Activated CD4-positive, alpha-beta T cell treated with anti-CD3 and anti-CD28 coated beads, Interleukin-2, amount 10 ng/mL, durations not matched to agents 7 days and 5 days (primary cell): ENCODE measurements around the gene ITGA5. TPM values are rescaled to one million over a fixed set of nuclear protein-coding genes. Genes with fewer than 3 reads are reported as not detected.

ENCODE experiments used
- CTCF ChIA-PET: fragments of 350-600 bp; sonication (Branson Sonifier 250); formaldehyde crosslinking; loops from one replicate; lab custom pipeline; 2021; ENCODE audit warnings: antibody characterized with exemption; lab: Charles Lee
- POLR2A ChIA-PET: fragments of 350-600 bp; sonication (Branson Sonifier 250); formaldehyde crosslinking; loops from one replicate; lab custom pipeline; 2021; ENCODE audit warnings: antibody characterized with exemption; lab: Charles Lee
- DNase-seq: peaks from one replicate; pipeline ENCODE4 v3.0.0-alpha.2; 2020
- H3K27ac Mint-ChIP-seq: one replicate; pipeline ENCODE4 v1.8.0; 2021; ENCODE audit warnings: mild to moderate bottlenecking, moderate library complexity, mixed read lengths
- H3K27me3 Mint-ChIP-seq: one replicate; pipeline ENCODE4 v1.8.0; 2021; ENCODE audit warnings: mixed read lengths
- H3K36me3 Mint-ChIP-seq: one replicate; pipeline ENCODE4 v1.8.0; 2021; ENCODE audit warnings: low read depth, mixed read lengths
- H3K4me1 Mint-ChIP-seq: one replicate; pipeline ENCODE4 v1.8.0; 2021; ENCODE audit warnings: mixed read lengths
- H3K4me3 Mint-ChIP-seq: one replicate; pipeline ENCODE4 v1.8.0; 2021; ENCODE audit warnings: mild to moderate bottlenecking, moderate library complexity, mixed read lengths
- H3K9me3 Mint-ChIP-seq: one replicate; pipeline ENCODE4 v1.8.0; 2021; ENCODE audit warnings: mixed read lengths
- total RNA-seq, 2 experiments: library from RNA; stranded (reverse); gene quantifications; one replicate each; pipeline ENCODE4 v1.2.3, GENCODE V29; 2021

The ITGA5 gene
- total RNA-seq, 2 experiments from 2014 or later: 83.5 to 88.7 TPM

DNA sequence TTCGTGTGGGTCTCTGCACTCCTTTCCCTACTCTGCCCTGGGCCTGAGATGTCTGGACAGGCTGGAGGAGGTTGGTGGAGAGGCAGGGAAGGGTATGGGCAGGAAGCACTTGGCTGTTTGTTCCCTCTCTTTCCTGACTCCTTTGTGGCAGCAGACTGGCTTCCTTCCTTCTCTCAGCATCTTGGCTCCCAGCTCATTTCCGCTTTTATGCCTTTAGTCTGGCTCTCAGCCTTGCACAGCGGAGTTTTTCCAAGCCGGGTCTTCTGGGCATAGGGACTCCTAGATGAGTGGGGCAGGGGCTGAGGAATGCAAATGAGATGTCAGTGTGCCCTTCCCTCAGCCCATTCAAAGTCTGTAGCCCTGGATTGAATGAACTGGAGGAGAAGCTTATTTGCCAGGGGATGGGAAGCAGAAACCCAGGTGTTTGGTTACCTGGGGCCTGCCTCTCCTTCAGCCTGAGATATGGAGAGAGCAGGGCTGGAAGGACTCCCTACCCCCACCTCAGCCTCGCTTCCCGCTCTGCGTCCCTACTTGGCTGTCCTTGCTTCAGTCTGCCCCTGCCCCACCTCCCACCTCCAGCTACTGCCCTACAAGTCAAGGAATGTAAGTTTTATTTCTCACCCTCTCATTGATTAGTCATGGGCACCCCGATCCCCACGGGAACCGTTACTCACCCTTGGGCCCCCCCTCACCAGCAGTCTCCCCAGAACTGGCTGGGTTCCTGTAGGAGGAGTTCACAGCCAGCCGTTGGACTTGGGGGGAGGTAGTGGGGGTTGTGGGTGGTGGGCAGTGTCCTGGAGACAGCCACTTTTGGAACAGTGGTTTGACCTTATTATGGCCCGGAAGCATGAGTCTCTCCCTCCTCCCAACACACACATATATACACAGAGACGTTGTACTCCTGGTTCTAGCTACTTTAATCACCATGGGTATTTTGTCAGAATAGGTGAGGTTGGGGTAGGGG lies 9.3 kb upstream of the ITGA5 start:
- Mint-ChIP-seq H3K36me3 (no peaks in the 10 kb centered on the region), H3K9me3 (no peaks in the 10 kb centered on the region), H3K4me3 (no peak overlapping the region), H3K27me3 (peaks cover 45% of the 10 kb centered on the region), H3K27ac (no peak overlapping the region), H3K4me1 (peaks cover 41% of the 10 kb centered on the region)
- no peak for DNase-seq
- ChIA-PET POLR2A (no interaction called here), CTCF (interaction anchor here (0.8 to 4.5 kb wide), 10 partner anchors 9 to 120 kb away, joined by 3 to 25 read pairs (median 4); no protein-coding TSS in a partner anchor)

DNA sequence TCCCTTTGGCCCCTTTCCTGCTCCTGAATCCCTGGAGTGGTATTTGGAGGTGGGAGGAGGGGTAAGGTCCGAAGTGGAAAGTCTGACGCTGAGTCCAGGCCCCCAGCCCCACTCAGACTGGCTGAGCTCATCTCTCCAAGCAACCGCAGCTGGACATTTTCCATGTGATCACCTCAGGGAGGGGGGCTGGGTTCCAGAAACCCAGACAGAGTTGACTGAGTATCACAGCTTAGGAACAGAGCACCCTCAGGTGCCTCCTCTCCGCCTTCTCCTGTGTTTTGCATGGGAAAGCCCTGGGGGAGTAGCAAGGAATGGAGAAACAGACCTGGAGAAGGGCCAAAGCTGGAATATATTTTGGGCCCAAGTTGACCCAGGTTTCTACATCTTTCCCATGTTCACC lies 8.0 kb upstream of the ITGA5 start:
- H3K27ac Mint-ChIP-seq: no peak overlapping the region
- no peaks in the 10 kb centered on the region for H3K36me3 Mint-ChIP-seq
- ChIA-PET POLR2A (no interaction called here), CTCF (interaction anchor here (0.7 to 4.5 kb wide), 5 partner anchors 9 to 36 kb away, joined by 3 to 25 read pairs (median 3); no protein-coding TSS in a partner anchor)
- H3K27me3 Mint-ChIP-seq: peaks cover 57% of the 10 kb centered on the region
- H3K9me3 Mint-ChIP-seq: no peaks in the 10 kb centered on the region
- DNase-seq: no peak
- H3K4me1 Mint-ChIP-seq: peaks cover 29% of the 10 kb centered on the region
- no peak overlapping the region for H3K4me3 Mint-ChIP-seq

DNA sequence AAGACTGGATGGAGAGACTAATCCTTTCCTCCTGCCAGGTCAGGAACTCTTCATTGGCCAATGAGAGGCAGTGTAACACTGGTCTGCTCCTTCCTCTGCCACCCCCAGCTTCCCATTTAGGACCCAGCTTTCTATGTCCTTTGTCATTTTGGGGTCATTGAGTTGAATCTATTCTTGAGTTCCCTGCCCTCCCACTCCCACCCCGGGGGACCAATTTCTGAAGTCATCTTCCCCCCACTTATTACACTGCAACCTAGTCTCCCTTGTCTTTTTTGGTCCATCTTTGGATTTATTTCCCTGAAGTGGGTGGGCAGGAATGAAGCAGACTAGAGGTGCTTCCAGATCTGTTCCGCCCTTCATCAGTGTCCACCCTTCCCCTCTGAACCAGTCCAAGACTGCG lies 7.6 kb upstream of the ITGA5 start:
- Mint-ChIP-seq H3K4me1 (peaks cover 29% of the 10 kb centered on the region), H3K27me3 (peaks cover 60% of the 10 kb centered on the region), H3K36me3 (no peaks in the 10 kb centered on the region), H3K4me3 (no peak overlapping the region), H3K27ac (no peak overlapping the region), H3K9me3 (no peaks in the 10 kb centered on the region)
- no peak for DNase-seq
- POLR2A ChIA-PET: no interaction called here
- CTCF ChIA-PET: interaction anchor here (0.7 to 2.7 kb wide), 3 partner anchors 9 to 27 kb away, joined by 3 to 12 read pairs (median 3); no protein-coding TSS in a partner anchor

DNA sequence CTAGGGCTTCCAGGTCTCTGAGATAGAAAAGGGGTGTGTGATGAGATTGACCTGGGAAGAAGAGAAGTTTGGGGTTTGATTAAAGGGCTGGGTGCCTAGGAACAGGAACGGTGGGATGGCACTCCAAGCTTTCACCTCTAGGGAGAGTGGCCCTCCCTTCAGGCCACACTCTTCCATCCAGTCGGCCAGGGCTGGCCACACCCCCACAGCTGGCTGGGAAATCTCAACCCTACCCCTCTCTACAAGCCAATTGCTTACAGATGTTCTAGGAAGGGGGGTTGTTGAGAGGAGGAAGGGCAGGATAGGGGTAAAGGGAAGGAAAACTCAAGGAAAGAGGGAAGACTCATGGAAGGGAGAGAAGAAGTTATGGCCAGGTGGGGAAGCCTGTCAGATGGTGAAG lies 6.6 kb upstream of the ITGA5 start:
- H3K9me3 Mint-ChIP-seq: no peaks in the 10 kb centered on the region
- no peaks in the 10 kb centered on the region for H3K36me3 Mint-ChIP-seq
- H3K4me3 Mint-ChIP-seq: no peak overlapping the region
- H3K27ac Mint-ChIP-seq: no peak overlapping the region
- peaks cover 31% of the 10 kb centered on the region for H3K4me1 Mint-ChIP-seq
- ChIA-PET POLR2A (no interaction called here), CTCF (interaction anchor here (0.6 to 2.2 kb wide), 2 partner anchors 11 to 134 kb away, joined by 3 to 10 read pairs; no protein-coding TSS in a partner anchor)
- H3K27me3 Mint-ChIP-seq: peaks cover 63% of the 10 kb centered on the region
- no peak for DNase-seq

DNA sequence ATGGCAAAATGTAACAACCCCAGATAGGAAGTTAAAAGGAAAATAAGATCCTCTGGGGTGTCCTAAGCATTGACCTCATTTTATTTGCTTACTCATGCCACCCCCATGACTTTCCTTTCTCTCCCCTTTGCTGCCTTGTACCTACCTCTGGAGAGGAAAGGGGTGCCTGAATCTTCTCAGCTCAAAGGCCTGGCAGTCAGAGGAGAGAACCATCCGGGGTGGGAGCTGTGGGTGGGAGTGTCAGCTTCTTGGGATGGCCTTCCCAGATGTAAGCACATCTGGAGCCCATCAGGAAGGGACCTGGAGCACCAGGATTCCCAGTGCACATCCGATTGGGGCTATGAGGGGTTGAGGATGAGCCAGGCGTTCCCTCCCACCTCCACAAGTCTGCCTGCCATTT lies 5.2 kb upstream of the ITGA5 start:
- no peak overlapping the region for H3K4me3 Mint-ChIP-seq
- no peak for DNase-seq
- POLR2A ChIA-PET: no interaction called here
- peaks cover 60% of the 10 kb centered on the region for H3K27me3 Mint-ChIP-seq
- H3K36me3 Mint-ChIP-seq: no peaks in the 10 kb centered on the region
- no peak overlapping the region for H3K27ac Mint-ChIP-seq
- H3K4me1 Mint-ChIP-seq: peaks cover 38% of the 10 kb centered on the region
- H3K9me3 Mint-ChIP-seq: no peaks in the 10 kb centered on the region
- CTCF ChIA-PET: interaction anchor here (0.8 to 2.2 kb wide), 6 partner anchors 9 to 100 kb away, joined by 3 to 10 read pairs (median 3); no protein-coding TSS in a partner anchor

DNA sequence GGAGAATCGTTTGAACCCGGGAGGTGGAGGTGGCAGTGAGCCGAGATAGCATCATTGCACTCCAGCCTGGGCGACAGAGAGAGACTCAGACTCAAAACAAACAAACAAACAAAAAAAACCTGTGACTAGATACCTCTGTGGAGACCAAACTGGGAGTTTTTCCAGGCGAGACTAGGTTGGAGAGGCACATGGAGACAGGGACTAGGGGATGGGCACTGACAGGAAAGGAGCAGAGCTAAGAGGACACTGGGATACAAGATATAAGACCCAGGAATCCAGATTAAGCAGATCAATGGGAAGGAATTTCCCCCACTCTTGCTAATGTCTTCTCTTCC lies 4.7 kb upstream of the ITGA5 start:
- Mint-ChIP-seq H3K27ac (no peak overlapping the region), H3K4me1 (peaks cover 37% of the 10 kb centered on the region)

DNA sequence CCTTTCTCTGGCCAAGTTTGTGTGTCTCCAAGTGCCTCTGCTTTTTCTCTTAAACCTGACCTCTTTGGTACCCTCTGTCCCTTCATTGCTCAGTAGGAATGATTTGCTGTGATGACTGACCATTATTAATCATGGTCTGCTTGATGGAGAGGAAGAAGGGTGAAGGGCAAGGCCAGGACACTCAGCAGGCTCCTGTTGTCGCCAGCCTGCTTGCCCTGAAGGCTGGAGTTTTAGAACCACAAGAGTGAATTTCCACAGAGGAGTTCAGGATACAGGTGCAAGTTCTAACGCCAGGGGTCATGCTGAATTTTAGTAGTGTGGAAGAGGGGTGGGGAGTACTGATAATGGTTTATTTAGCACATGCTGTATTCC lies 2.8 kb upstream of the ITGA5 start:
- Mint-ChIP-seq H3K4me3 (no peak overlapping the region), H3K36me3 (peaks cover 10% of the 10 kb centered on the region), H3K27ac (no peak overlapping the region), H3K27me3 (peaks cover 55% of the 10 kb centered on the region), H3K4me1 (peaks cover 36% of the 10 kb centered on the region), H3K9me3 (no peaks in the 10 kb centered on the region)
- ChIA-PET CTCF (interaction anchor here (1.2 to 7.3 kb wide), 3 partner anchors 9 to 22 kb away, joined by 3 to 64 read pairs (median 6); no protein-coding TSS in a partner anchor), POLR2A (no interaction called here)
- no peak for DNase-seq

More for the DNA sequence above, 4.7 kb upstream of the ITGA5 start:
- H3K9me3 Mint-ChIP-seq: no peaks in the 10 kb centered on the region
- H3K4me3 Mint-ChIP-seq: no peak overlapping the region
- ChIA-PET CTCF (interaction anchor here (0.8 to 1.0 kb wide), 5 partner anchors 11 to 99 kb away, joined by 3 to 4 read pairs (median 3); no protein-coding TSS in a partner anchor), POLR2A (no interaction called here)
- DNase-seq: no peak
- peaks cover 1% of the 10 kb centered on the region for H3K36me3 Mint-ChIP-seq
- peaks cover 60% of the 10 kb centered on the region for H3K27me3 Mint-ChIP-seq

DNA sequence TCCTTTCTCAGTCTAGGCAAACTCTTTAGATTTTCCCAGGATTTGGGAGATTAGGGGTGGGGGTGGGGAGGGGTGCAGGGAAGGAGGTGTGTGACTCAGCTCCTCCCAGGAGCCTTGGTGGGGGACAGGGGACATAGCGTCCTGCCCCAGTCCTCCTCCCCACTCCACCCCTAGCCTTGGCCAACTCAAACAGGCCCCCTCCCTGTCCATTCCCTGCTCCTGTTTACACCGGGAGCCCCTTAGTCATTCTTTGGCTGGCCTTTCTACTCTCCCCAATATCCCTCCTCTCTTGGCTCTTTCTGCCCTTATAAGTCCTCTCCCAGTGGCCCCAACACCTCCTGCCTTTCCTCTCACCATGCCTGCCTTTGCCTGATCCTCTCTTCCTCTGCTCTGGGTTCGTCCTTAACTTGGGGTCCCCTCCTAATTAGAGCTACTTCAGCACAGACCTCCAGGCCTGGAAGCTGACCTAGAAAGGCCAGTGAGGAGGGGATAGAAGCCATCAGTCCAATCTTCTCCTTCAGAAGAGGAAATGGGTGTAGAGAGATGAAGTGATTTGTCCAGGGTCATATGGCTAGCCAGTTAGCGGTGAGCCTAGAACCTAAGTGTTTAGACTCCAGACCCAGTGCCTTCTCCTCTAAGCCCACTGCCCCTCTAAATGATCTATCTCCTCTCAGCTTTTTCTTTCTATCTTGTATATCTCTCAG lies 2.3 kb upstream of the ITGA5 start:
- no peak for DNase-seq
- Mint-ChIP-seq H3K9me3 (no peaks in the 10 kb centered on the region), H3K4me1 (peaks cover 40% of the 10 kb centered on the region), H3K36me3 (peaks cover 10% of the 10 kb centered on the region), H3K4me3 (no peak overlapping the region), H3K27ac (peak overlapping the region; percentile 28), H3K27me3 (peaks cover 49% of the 10 kb centered on the region)
- POLR2A ChIA-PET: no interaction called here
- CTCF ChIA-PET: interaction anchor here (1.0 to 7.3 kb wide), 5 partner anchors 10 to 21 kb away, joined by 3 to 64 read pairs (median 6); no protein-coding TSS in a partner anchor

DNA sequence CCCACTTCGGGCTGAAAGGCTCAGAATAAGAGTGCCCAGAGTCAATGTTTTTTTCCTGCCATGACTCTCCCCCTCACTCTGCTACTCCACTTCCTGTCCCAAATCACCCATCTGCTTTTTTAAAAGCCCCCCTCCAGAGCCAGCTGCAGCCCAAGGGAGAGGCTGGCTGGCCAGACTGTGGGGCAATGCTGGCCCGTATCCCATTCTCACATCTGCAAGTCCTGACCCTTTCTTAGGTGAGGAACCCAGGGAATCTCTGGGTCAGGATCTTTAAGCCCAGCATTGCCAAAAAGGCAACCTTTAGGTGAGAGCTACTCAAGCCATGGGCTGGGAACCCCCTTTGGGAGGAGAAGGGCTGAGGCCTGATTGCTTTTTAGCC lies 1.7 kb upstream of the ITGA5 start:
- H3K9me3 Mint-ChIP-seq: no peaks in the 10 kb centered on the region
- DNase-seq: no peak
- H3K36me3 Mint-ChIP-seq: peaks cover 10% of the 10 kb centered on the region
- H3K4me1 Mint-ChIP-seq: peaks cover 44% of the 10 kb centered on the region
- H3K27me3 Mint-ChIP-seq: peaks cover 44% of the 10 kb centered on the region
- peak overlapping the region; percentile 76 for H3K27ac Mint-ChIP-seq
- peak overlapping the region; percentile 98 for H3K4me3 Mint-ChIP-seq
- ChIA-PET CTCF (interaction anchor here (1.0 to 7.3 kb wide), 5 partner anchors 9 to 20 kb away, joined by 3 to 64 read pairs (median 6); no protein-coding TSS in a partner anchor), POLR2A (no interaction called here)

DNA sequence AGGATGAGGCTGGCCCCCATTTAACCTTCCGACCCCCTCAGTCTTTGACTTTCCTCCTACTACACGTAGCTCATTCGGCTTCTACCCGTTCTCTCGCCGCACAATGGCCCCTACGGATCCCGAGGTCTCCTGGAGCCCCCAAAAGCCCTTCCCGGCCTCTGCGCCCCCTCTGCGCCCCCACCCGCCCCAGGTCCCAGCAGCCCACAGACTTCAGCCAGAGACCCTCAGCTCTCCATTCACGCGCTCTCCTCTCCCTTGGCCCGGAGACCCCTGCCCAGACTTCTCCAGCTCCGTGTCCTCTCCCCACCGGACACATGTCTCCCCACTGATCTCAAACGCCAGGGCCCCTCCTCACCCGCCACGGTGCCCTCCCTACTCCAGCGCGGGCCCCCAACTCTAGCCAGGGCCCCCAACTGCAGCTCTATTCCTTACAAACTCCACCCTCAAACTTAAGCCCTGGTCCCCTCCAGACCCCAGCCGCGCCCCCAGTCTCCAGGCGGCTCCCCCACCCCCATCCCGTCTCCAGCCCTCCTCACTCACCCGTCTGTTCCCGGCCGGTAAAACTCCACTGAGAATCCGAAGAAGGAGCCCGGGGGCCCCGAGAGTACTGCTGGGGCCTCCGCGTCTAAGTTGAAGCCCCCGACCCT lies 502 bp downstream of the ITGA5 start:
- POLR2A ChIA-PET: no interaction called here
- peaks cover 29% of the 10 kb centered on the region for H3K27me3 Mint-ChIP-seq
- H3K4me3 Mint-ChIP-seq: peak overlapping the region; percentile 98
- H3K4me1 Mint-ChIP-seq: peaks cover 64% of the 10 kb centered on the region
- peaks cover 13% of the 10 kb centered on the region for H3K36me3 Mint-ChIP-seq
- H3K27ac Mint-ChIP-seq: peak overlapping the region; percentile 94
- CTCF ChIA-PET: interaction anchor here (0.5 to 7.3 kb wide), 9 partner anchors 10 to 217 kb away, joined by 3 to 64 read pairs (median 6); no protein-coding TSS in a partner anchor
- no peak for DNase-seq
- no peaks in the 10 kb centered on the region for H3K9me3 Mint-ChIP-seq

DNA sequence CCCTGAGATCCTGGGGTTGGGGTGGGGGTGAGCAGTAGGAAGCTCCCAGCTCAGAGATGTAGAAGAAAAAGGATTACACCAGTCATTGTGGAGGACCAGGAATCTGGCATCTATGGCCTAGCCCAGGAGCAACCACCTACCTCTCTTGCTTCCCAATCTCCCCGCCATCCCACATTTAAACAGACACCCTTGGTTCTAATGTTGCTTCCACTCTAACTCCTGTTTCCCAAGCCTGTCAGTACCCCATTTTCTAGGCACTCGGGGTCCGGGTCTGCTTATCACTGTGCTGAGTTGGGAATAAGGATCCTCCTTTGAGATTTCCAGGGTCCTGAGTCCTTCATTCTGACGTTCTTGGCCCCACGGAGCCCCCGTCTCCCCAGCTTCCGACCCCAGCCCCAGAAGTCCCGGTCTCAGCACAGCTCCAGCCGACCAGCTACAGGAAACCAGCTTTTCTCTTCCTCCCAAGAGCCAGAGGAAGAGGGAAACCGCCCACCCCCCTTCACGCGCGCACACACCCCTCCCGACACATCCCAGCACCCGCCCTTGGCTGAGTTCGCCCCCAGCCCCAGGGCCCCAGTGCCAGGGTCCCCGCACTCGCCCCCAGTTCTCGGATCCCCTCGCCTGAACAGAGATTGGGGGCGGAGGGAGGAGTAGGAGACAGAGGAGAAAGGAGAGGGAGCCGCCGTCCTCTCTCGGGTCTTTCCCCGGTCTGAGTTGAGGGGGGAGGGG lies 1.2 kb downstream of the ITGA5 start:
- peaks cover 71% of the 10 kb centered on the region for H3K4me1 Mint-ChIP-seq
- H3K36me3 Mint-ChIP-seq: peaks cover 14% of the 10 kb centered on the region
- H3K27ac Mint-ChIP-seq: peak overlapping the region; percentile 94
- H3K9me3 Mint-ChIP-seq: no peaks in the 10 kb centered on the region
- CTCF ChIA-PET: interaction anchor here (0.8 to 7.3 kb wide), 8 partner anchors 10 to 216 kb away, joined by 3 to 64 read pairs (median 8); no protein-coding TSS in a partner anchor
- POLR2A ChIA-PET: no interaction called here
- peaks cover 23% of the 10 kb centered on the region for H3K27me3 Mint-ChIP-seq
- peak overlapping the region; percentile 98 for H3K4me3 Mint-ChIP-seq
- DNase-seq: peak; percentile 18
